GM06990 (cell line): ENCODE data around the gene SC5D.

Experiments
- DNase-seq: peaks from one replicate; pipeline ENCODE4 v3.0.0-alpha.2; 2011; ENCODE audit not compliant: insufficient read length; ENCODE audit errors: extremely low read depth
- H3K27me3 ChIP-seq: replicated peaks from 2 replicates; pipeline ENCODE4 v1.6.0; 2011; ENCODE audit warnings: low read length; ENCODE audit not compliant: control insufficient read depth, insufficient read depth
- H3K36me3 ChIP-seq: 2 replicates; pipeline ENCODE4 v1.5.1; 2011; ENCODE audit warnings: low read length; ENCODE audit not compliant: control insufficient read depth, insufficient read depth
- H3K4me3 ChIP-seq: replicated peaks from 2 replicates; pipeline ENCODE4 v1.5.1; 2011; ENCODE audit warnings: low read depth, mild to moderate bottlenecking, control low read depth, low read length
- CTCF ChIP-seq: IDR thresholded peaks from 2 replicates; pipeline ENCODE4 v1.5.1; 2011; ENCODE audit warnings: low read length, control low read depth, mild to moderate bottlenecking, inconsistent platforms; ENCODE audit not compliant: insufficient read depth, poor library complexity, severe bottlenecking

The SC5D gene

GRCh38 chr11:121329781-121330395 is 37.3 kb downstream of the SC5D start:
- Histone ChIP-seq H3K36me3 (no peaks in the 10 kb centered on the region), H3K4me3 (no peak overlapping the region), H3K27me3 (no peaks in the 10 kb centered on the region)
- TF ChIP-seq CTCF: no peak
- no peak for DNase-seq

GRCh38 chr11:121330614-121331435 is 38.3 kb downstream of the SC5D start:
- no peak overlapping the region for H3K4me3 ChIP-seq
- no peak for DNase-seq
- TF ChIP-seq CTCF: no peak
- H3K27me3 ChIP-seq: no peaks in the 10 kb centered on the region
- H3K36me3 ChIP-seq: no peaks in the 10 kb centered on the region

GRCh38 chr11:121334973-121335710 is 42.6 kb downstream of the SC5D start:
- no peak for DNase-seq
- H3K27me3 ChIP-seq: no peaks in the 10 kb centered on the region

GRCh38 chr11:121336279-121336937 is 43.8 kb downstream of the SC5D start:
- no peak for DNase-seq
- H3K4me3 ChIP-seq: no peak overlapping the region
- H3K36me3 ChIP-seq: no peaks in the 10 kb centered on the region
- TF ChIP-seq CTCF: no peak
- no peaks in the 10 kb centered on the region for H3K27me3 ChIP-seq

More at GRCh38 chr11:121334973-121335710, 42.6 kb downstream of the SC5D start:
- TF ChIP-seq CTCF: peak; percentile 19
- Histone ChIP-seq H3K36me3 (no peaks in the 10 kb centered on the region), H3K4me3 (no peak overlapping the region)

- no peak for TF ChIP-seq CTCF
- no peaks in the 10 kb centered on the region for H3K36me3 ChIP-seq
- no peak for DNase-seq
- no peaks in the 10 kb centered on the region for H3K27me3 ChIP-seq
- no peak overlapping the region for H3K4me3 ChIP-seq
Measured at GRCh38 chr11:121337078-121337477, 44.5 kb downstream of the SC5D start.
